Stromal cell of bone marrow (primary cell): Measurements from ENCODE around the gene CNOT1.

Experiments used
- DNase-seq: peaks from one replicate; pipeline ENCODE4 v3.0.0-alpha.2; 2012; ENCODE audit warnings: low read depth

Gene CNOT1

DNA sequence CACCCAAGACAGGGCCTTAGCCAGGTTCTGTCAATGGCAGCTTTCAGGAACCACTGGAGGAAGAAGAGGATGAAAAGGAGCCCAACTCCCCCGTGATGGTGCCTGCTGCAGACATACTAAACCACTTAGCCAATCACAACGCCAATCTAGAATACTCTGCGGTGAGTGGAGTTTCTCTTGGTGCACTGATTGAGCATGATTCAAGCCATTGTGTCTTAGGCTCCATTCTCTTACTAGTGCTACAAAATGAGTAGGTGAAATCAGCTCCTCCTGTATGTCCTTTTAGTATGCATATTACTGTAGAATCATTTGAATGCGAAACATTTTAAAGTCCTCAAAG, 112.9 kb downstream of the CNOT1 start:
- DNase-seq = no peak

DNA sequence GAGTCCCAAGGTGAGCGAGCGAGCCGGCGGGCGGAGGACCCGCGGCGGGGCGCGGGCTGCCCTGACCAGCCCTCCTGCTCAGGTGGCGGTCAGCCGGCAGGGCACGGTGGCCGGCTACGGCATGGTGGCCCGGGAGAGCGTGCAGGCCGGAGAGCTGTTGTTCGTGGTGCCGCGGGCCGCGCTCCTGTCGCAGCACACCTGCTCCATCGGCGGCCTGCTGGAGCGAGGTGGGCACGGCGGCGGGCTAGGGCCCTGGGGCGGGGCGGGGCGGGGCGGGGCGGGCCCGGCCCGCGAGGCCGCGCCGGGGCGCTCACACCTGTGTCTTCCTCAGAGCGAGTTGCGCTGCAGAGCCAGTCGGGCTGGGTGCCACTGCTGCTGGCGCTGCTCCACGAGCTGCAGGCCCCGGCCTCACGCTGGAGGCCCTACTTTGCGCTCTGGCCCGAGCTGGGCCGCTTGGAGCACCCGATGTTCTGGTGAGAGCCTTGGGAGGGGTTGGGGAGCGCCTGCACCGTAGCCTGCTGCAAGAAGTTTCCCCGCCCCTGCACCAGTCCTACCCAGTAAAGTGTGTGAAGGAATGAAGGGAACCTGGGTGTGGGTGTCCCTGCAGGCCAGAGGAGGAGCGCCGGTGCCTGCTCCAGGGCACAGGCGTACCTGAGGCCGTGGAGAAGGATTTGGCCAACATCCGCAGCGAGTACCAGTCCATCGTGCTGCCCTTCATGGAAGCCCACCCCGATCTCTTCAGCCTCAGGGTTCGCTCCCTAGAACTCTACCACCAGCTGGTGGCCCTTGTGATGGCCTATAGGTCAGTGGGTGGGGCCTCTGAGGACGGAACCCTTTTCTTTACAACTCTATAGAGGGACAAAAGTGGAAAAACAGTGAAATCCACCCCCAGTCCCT, 113.5 kb downstream of the CNOT1 start:
- no peak for DNase-seq

GRCh38 chr16:58515125-58515870, 114.3 kb downstream of the CNOT1 start, which contains the start of gene SETD6:
SETD6 (plus strand) TSS chr16:58515517; CDS start chr16:58515538, 21 bp downstream.
- peak; percentile 76 for DNase-seq

GRCh38 chr16:58513874-58514273, 115.8 kb downstream of the CNOT1 start:
- no peak for DNase-seq

GRCh38 chr16:58511933-58512815, 117.5 kb downstream of the CNOT1 start:
- DNase-seq = peak; percentile 15

DNA sequence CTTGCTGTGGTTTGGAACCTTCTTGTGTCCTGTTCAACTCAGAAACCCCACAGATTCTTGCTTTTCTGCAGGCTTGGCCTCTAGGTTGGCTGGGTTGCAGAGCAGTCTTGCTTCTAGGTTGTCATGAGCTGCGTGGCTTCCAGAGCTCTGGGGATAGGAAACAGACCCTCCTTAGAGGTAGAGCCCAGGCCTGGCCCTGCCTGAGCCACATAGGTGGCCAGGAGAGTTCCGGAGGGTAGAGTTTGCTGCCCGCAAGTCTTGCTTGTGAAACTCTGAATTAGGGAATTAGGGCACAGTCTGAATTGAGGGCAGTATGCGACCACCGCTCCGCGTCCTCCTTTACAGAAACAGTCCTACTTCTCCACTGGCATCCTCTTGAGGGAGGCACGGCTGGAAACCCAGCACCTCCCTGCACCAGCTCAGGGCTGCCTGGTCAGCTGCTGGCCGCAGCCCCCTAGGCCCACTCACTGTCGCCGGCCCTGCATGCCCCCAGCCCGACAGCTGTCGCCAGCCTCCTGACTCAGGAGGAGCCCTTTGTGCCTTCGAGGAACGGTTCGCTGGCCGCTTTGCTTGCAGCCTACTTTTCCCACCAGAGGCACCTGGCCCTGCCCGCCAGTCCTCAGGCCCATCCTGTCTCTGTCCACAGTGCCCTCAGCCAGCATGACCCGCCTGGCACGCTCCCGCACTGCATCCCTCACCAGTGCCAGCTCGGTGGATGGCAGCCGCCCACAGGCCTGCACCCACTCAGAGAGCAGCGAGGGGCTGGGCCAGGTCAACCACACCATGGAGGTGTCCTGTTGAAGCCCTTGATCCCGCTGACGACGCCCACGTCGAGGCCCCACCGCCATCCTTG, 118.6 kb downstream of the CNOT1 start:
- DNase-seq = no peak

DNA sequence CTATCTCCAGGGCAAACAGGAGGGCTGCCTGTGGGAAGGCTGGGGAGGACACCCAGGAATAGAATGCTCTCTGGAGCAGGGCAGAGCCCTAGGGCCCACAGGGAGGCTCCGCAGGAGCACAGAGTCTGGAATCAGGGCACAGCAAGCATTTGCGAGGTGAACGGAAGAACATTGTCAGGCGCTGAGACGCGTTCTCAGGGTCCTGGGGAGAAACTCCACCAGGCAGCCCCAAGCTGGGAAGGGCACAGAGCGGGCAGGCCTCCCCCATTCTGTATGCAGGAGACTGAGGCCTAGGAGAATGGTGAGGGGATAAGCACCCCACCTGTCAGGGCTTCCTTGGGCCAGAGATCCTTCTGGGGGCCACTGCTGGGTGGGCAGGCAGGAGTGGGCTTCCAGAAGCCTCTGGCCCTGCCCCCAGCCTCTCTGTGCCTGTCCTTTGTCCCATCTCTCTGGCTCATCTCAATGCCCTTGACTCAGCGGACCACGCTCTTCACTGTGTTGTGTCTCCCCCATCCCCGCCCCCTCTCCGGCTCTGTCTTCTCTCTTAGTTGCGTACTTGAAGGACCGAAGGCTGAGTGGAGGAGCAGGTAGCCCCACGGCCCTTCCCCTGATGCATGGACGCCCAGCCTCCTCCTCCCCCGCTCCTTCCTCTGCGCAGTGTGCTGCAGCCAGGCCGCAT, 119.4 kb downstream of the CNOT1 start:
- no peak for DNase-seq

DNA sequence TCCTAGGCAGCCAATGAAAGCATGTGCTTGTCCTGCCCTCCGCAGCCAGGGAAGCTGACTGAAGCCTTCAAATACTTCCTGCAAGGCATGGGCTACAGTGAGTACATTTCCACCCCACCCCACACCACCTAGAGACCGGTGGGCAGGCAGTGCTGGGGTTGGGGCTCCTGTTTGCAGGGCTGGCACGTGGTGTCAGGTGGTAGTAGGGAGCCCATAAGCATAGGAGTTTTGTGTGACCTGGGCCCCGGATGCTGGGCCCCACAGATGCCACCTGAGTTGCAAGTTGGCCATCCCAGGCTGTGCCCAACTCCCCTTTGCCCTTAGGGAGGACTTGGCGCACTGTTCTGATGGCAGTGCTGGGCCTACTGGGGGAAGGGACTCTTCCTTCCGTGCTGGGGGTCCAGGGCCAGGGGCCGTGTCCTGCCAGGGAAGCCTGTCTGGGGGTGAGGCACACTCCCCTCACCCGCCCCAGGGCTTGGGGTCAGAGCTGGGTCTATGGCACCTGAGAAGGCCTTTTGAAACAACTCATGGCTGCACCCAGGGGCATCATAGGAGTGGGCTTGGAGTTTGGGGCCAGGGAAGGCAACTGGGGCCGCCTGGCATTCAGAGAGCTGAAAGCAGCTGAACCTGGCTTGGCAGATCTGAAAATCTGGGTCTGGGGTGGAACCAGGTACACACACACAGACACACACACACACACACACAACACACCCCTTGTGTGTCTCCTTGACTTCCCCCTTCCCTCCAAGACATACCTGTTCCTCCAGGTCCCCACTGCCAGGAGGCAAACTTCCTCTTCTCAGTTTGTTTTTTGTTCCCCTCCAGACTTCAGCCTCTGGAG, 120.2 kb downstream of the CNOT1 start:
- DNase-seq = no peak

- no peak for DNase-seq
Measured at GRCh38 chr16:58508671-58509251, 120.9 kb downstream of the CNOT1 start.

- no peak for DNase-seq
Measured at GRCh38 chr16:58507963-58508670, 121.5 kb downstream of the CNOT1 start.

DNA sequence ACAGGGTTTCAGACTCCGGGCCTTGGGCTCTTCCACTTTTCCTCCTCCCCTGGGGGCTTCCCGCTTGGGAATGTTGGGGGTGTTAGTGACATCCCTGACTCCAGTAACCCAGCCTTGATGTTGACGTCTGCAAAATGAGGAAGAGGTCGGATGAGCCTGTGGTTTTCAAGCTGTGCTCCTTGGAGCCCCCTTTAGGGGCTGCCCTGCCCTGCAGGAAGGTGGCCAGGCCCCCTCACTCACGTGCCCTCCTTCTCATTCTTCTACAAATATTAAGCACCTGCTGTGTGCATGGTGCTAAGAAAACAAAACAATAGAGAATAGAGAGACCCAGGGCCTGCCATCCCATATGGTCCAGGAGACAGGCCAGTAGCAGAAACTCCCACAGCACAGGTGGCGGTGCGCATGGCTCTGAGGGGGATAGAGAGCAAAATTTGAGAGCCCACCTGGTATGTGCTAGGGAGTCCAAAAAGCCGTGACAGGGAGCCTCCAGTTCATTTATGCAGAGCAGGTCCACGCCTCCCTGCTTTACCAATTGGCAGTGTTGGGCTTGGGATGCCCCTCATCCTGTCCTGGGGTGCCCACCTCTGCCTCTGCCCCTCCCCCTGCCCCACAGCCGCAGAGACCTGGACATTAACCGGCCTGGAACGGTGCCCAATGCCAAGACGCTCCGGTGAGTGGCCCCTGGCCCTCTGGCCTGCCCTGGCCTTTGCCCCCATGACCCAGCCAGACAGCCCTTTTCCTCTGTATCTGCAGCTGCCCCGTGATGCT, 122.2 kb downstream of the CNOT1 start:
- no peak for DNase-seq

GRCh38 chr16:58506241-58507194, 123.1 kb downstream of the CNOT1 start:
- DNase-seq = no peak

DNA sequence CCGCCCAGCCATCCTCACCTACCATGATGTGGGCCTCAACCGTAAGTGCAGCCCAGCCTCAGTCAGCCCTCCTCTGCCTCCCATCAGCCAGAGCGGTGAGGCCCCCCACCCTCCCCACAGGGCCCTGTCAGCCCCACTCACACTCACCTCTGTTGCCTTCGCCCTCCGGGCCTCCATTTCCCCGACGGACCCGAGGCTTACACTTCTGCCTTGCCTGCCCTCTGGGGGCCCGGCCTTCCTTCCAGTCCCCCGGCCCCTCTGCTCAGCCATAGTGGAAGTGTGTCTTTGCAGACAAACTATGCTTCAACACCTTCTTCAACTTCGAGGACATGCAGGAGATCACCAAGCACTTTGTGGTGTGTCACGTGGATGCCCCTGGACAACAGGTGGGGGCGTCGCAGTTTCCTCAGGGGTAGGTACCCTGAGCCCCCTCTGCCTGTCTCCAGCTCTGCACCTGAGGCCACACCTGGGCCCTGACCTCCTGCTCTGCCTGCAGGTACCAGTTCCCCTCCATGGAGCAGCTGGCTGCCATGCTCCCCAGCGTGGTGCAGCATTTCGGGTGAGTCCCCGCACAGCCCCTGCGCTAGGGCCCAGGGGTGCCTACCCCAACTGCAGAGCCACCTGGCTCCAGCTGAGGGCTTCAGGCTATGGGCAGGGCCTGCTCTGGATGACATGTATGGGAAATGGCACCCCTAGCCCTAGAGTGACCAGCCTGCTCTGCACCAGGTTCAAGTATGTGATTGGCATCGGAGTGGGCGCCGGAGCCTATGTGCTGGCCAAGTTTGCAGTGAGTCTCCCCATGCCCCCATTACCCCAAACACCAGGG, 125.5 kb downstream of the CNOT1 start:
- no peak for DNase-seq

GRCh38 chr16:58503166-58503862, 126.3 kb downstream of the CNOT1 start:
- DNase-seq = no peak

DNA sequence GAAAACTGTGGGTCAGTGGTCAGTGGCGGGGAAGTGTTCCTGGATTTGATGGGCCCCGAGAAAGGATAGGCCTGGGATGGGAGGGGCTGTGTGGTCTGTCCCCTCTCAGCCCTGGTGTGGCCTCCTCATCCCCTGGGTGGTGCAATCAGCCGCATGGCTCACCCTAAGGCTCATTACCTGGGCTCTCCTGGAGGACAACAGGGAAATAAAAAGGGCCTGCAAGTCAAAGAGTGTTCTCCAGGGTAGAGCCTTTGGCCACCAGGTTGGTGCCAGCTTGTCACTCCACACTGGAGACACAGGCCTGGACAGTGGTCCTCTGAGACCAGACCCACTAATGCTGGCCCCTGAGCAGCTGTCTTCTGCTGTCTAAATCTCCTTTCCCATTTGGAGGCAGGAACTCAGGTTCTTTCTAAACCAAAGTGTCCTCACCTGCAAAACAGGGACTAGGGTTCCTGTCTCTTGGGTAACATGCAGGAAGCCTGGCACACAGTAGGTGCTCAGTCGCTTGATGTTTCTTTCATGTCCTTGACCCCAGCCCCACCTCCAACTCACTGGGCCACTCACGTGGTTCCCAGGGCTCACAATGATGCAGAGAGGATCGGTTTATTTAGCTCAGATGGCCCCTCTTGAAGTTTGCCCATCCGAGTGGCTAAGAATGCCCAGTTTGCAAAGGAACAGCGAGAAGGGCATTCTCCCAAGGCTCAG, 127.3 kb downstream of the CNOT1 start:
- no peak for DNase-seq
